ENCODE data around the gene DCAKD. TPM values are rescaled to one million over a fixed set of nuclear protein-coding genes. Genes with fewer than 3 reads are reported as not detected.

Gene DCAKD
- total RNA-seq, 2 experiments from 2014 or later: 11.6 to 12.2 TPM

GRCh38 chr17:45098081-45098868 is 46.8 kb upstream of the DCAKD start:
- no peaks in the 10 kb centered on the region for H3K27me3 Mint-ChIP-seq
- H3K36me3 ChIP-seq (ENCODE audit: insufficient read depth, low read length): peaks cover 88% of the 10 kb centered on the region
- no peak for DNase-seq
- TF ChIP-seq CTCF (IDR thresholded peaks at IDR 0.05): no peak
- no peak for ATAC-seq (ENCODE audit: poor library complexity)
- H3K4me3 ChIP-seq (ENCODE audit: low read length): no peak overlapping the region
- H3K36me3 Mint-ChIP-seq (ENCODE audit: low read depth): peaks cover 79% of the 10 kb centered on the region
- H3K9me3 Mint-ChIP-seq: no peaks in the 10 kb centered on the region
- no peak overlapping the region for H3K27ac ChIP-seq (ENCODE audit: low read depth in 1 of 2, low read length in 2 of 2)
- CTCF ChIA-PET: interaction anchor here (1.0 to 1.7 kb wide), 8 partner anchors 14 to 319 kb away, joined by 3 to 7 read pairs (median 5); no protein-coding TSS in a partner anchor
- H3K4me1 ChIP-seq (ENCODE audit: insufficient read depth, low read length): no peaks in the 10 kb centered on the region
- intact Hi-C loops (cut with DNase I, micrococcal nuclease): loop anchor here in 1 of 2 experiments (2.0 to 5.0 kb wide), 2 partner anchors 76 to 175 kb away; no protein-coding TSS in a partner anchor
- H3K9me3 ChIP-seq (ENCODE audit: control insufficient read depth in 1 of 2, insufficient read depth in 1 of 2, low read length in 2 of 2): no peaks in the 10 kb centered on the region
- H3K4me1 Mint-ChIP-seq (ENCODE audit: low read depth): peaks cover 7% of the 10 kb centered on the region
- H3K4me3 Mint-ChIP-seq: no peak overlapping the region
- H3K27me3 ChIP-seq (ENCODE audit: control insufficient read depth in 1 of 2, insufficient read depth in 2 of 2, low read length in 2 of 2): no peaks in the 10 kb centered on the region
- POLR2A ChIA-PET: no interaction called here
- H3K27ac Mint-ChIP-seq: no peak overlapping the region

- no peaks in the 10 kb centered on the region for H3K27me3 Mint-ChIP-seq
- Histone ChIP-seq H3K27me3 (ENCODE audit: control insufficient read depth in 1 of 2, insufficient read depth in 2 of 2, low read length in 2 of 2) (no peaks in the 10 kb centered on the region), H3K27ac (ENCODE audit: low read depth in 1 of 2, low read length in 2 of 2) (no peak overlapping the region), H3K9me3 (ENCODE audit: control insufficient read depth in 1 of 2, insufficient read depth in 1 of 2, low read length in 2 of 2) (no peaks in the 10 kb centered on the region), H3K4me3 (ENCODE audit: low read length) (no peak overlapping the region), H3K36me3 (ENCODE audit: insufficient read depth, low read length) (peaks cover 88% of the 10 kb centered on the region), H3K4me1 (ENCODE audit: insufficient read depth, low read length) (no peaks in the 10 kb centered on the region)
- CTCF ChIA-PET: interaction anchor here (0.9 kb wide), 1 partner anchor 38 kb away, joined by 3 read pairs; the partner anchor contains the start of gene ACBD4
- no peak overlapping the region for H3K27ac Mint-ChIP-seq
- intact Hi-C loops (cut with DNase I, micrococcal nuclease): loop anchor here in 1 of 2 experiments (5.0 kb wide), 1 partner anchor 75 kb away; no protein-coding TSS in a partner anchor
- H3K4me1 Mint-ChIP-seq (ENCODE audit: low read depth): peaks cover 7% of the 10 kb centered on the region
- ATAC-seq (ENCODE audit: poor library complexity): no peak
- TF ChIP-seq CTCF (IDR thresholded peaks at IDR 0.05): no peak
- H3K36me3 Mint-ChIP-seq (ENCODE audit: low read depth): peaks cover 79% of the 10 kb centered on the region
- H3K4me3 Mint-ChIP-seq: no peak overlapping the region
- no peak for DNase-seq
- no peaks in the 10 kb centered on the region for H3K9me3 Mint-ChIP-seq
- POLR2A ChIA-PET: no interaction called here
Measured at GRCh38 chr17:45096926-45097325, 45.5 kb upstream of the DCAKD start.

- intact Hi-C loops (cut with DNase I, micrococcal nuclease): loop anchor here in 1 of 2 experiments (5.0 kb wide), 1 partner anchor 74 kb away; no protein-coding TSS in a partner anchor
- no peak overlapping the region for H3K27ac ChIP-seq (ENCODE audit: low read depth in 1 of 2, low read length in 2 of 2)
- peak; percentile 18 for TF ChIP-seq CTCF (IDR thresholded peaks at IDR 0.05)
- CTCF ChIA-PET: interaction anchor here (0.9 kb wide), 1 partner anchor 39 kb away, joined by 3 read pairs; the partner anchor contains the start of gene ACBD4
- H3K36me3 ChIP-seq (ENCODE audit: insufficient read depth, low read length): peaks cover 89% of the 10 kb centered on the region
- H3K9me3 ChIP-seq (ENCODE audit: control insufficient read depth in 1 of 2, insufficient read depth in 1 of 2, low read length in 2 of 2): no peaks in the 10 kb centered on the region
- H3K27me3 ChIP-seq (ENCODE audit: control insufficient read depth in 1 of 2, insufficient read depth in 2 of 2, low read length in 2 of 2): no peaks in the 10 kb centered on the region
- DNase-seq (peak in 2 of 14 experiments; percentile 13 to 24), ATAC-seq (ENCODE audit: poor library complexity) (no peak)
- no peak overlapping the region for H3K4me3 ChIP-seq (ENCODE audit: low read length)
- H3K4me1 Mint-ChIP-seq (ENCODE audit: low read depth): peaks cover 7% of the 10 kb centered on the region
- no peak overlapping the region for H3K27ac Mint-ChIP-seq
- no peaks in the 10 kb centered on the region for H3K4me1 ChIP-seq (ENCODE audit: insufficient read depth, low read length)
- no peaks in the 10 kb centered on the region for H3K27me3 Mint-ChIP-seq
- POLR2A ChIA-PET: no interaction called here
- H3K9me3 Mint-ChIP-seq: no peaks in the 10 kb centered on the region
- H3K4me3 Mint-ChIP-seq: no peak overlapping the region
- H3K36me3 Mint-ChIP-seq (ENCODE audit: low read depth): peaks cover 82% of the 10 kb centered on the region
Measured at GRCh38 chr17:45096141-45096540, 44.7 kb upstream of the DCAKD start.

Measured in CD4-positive, alpha-beta T cell (primary cell).